K562 (cell line): Measurements from ENCODE around the gene TPX2. TPM values are rescaled to one million over a fixed set of nuclear protein-coding genes. Genes with fewer than 3 reads are reported as not detected.

Source experiments
- ADNP ChIP-seq: fragments of 200-800 bp; sonication (Bioruptor generic); IDR thresholded peaks from 2 replicates; pipeline ENCODE4 v1.6.1; 2016; ENCODE audit warnings: missing genetic modification characterization, missing compliant biosample characterization
- BRD4 ChIP-seq: fragments of 200-600 bp; sonication (generic); IDR thresholded peaks from 2 replicates; pipeline ENCODE4 v1.6.1; 2017; ENCODE audit warnings: inconsistent platforms
- CBX1 ChIP-seq: sonication (generic); IDR thresholded peaks from 2 replicates; pipeline ENCODE4 v1.6.1; 2016; ENCODE audit warnings: antibody characterized with exemption, low read depth, mild to moderate bottlenecking
- CREBBP ChIP-seq: IDR thresholded peaks from one replicate; pipeline ENCODE4 v1.6.1; 2012; ENCODE audit warnings: low read depth, mild to moderate bottlenecking, control low read depth, inconsistent platforms, low read length
- CXXC5 ChIP-seq: fragments of 250-450 bp; sonication (Bioruptor Pico); IDR thresholded peaks from 2 replicates; pipeline ENCODE4 v1.8.0; 2022; ENCODE audit warnings: inconsistent platforms, mild to moderate bottlenecking, moderate library complexity
- ETS2 ChIP-seq: IDR thresholded peaks from 2 replicates; pipeline ENCODE4 v1.6.1; 2016; ENCODE audit warnings: borderline replicate concordance, missing genetic modification characterization, mild to moderate bottlenecking, moderate library complexity, missing compliant biosample characterization; ENCODE audit not compliant: poor library complexity, severe bottlenecking
- GABPB1 ChIP-seq: sonication (generic); formaldehyde crosslinking; IDR thresholded peaks from 2 replicates; pipeline ENCODE4 v1.8.0; 2022; ENCODE audit warnings: mild to moderate bottlenecking, missing genetic modification reagents
- HDGF ChIP-seq: fragments of 450-650 bp; IDR thresholded peaks from 2 replicates; pipeline ENCODE4 v1.6.1; 2016
- HMGXB4 ChIP-seq: sonication (generic); formaldehyde crosslinking; IDR thresholded peaks from 2 replicates; pipeline ENCODE4 v1.8.1; 2023; ENCODE audit warnings: mild to moderate bottlenecking, missing genetic modification reagents
- KLF1 ChIP-seq: fragments of 450-650 bp; IDR thresholded peaks from 2 replicates; pipeline ENCODE4 v1.6.1; 2016; ENCODE audit warnings: missing genetic modification characterization, missing compliant biosample characterization
- KLF16 ChIP-seq: IDR thresholded peaks from 2 replicates; pipeline ENCODE4 v1.6.1; 2016; ENCODE audit warnings: antibody characterized with exemption
- MXD1 ChIP-seq: fragments of 250-450 bp; sonication (Bioruptor Pico); IDR thresholded peaks from 2 replicates; pipeline ENCODE4 v1.8.0; 2021; ENCODE audit warnings: borderline replicate concordance, mild to moderate bottlenecking, moderate library complexity; ENCODE audit not compliant: poor library complexity, severe bottlenecking
- PHF20 ChIP-seq: fragments of 450-650 bp; IDR thresholded peaks from 2 replicates; pipeline ENCODE4 v1.6.1; 2018; ENCODE audit not compliant: partially characterized antibody
- SIX5 ChIP-seq, 2 experiments: IDR thresholded peaks; 2 replicates each; pipeline ENCODE4 v1.6.1; 2011; ENCODE audit warnings: low read length in 2 of 2, borderline replicate concordance in 1 of 2, low read depth in 1 of 2, mild to moderate bottlenecking in 1 of 2, moderate library complexity in 1 of 2; ENCODE audit not compliant: insufficient read depth in 1 of 2
- ZFX ChIP-seq: sonication (generic); formaldehyde crosslinking; IDR thresholded peaks from 2 replicates; pipeline ENCODE4 v1.8.0; 2022; ENCODE audit warnings: mild to moderate bottlenecking, missing genetic modification reagents, moderate library complexity
- ZNF146 ChIP-seq: IDR thresholded peaks from one replicate; pipeline ENCODE4 v1.6.1; 2018; ENCODE audit warnings: missing compliant biosample characterization; ENCODE audit not compliant: unreplicated experiment
- ZNF184 ChIP-seq: sonication (generic); formaldehyde crosslinking; IDR thresholded peaks from 2 replicates; pipeline ENCODE4 v1.5.0; 2020; ENCODE audit warnings: missing genetic modification reagents
- ZNF408 ChIP-seq: fragments of 250-450 bp; sonication (Bioruptor Pico); IDR thresholded peaks from 2 replicates; pipeline ENCODE4 v1.4.0; 2020; ENCODE audit warnings: low read depth, mild to moderate bottlenecking, moderate library complexity
- ZNF518B ChIP-seq: fragments of 250-450 bp; sonication (Bioruptor Pico); IDR thresholded peaks from 2 replicates; pipeline ENCODE4 v1.5.0; 2021; ENCODE audit warnings: mild to moderate bottlenecking, moderate library complexity
- polyA plus RNA-seq, 8 experiments: library from polyadenylated mRNA; depleted of rRNA in 4 of 8; stranded (reverse) in 5 of 8; unstranded in 3 of 8; fragments of >200 nt; fragmentation: Nextera tagmentation in 2 of 8; fragmentation: Illumina TruSeq in 1 of 8; extraction: Ambion mirVana in 2 of 8; extraction: Trizol in 1 of 8; gene quantifications; 2 replicates each; pipeline versions ENCODE4 v1.2.1 to v1.2.3, GENCODE V29; 2011 to 2014; ENCODE audit warnings: inconsistent platforms in 1 of 8, missing spikeins in 1 of 8
- total RNA-seq, 7 experiments: library from RNA; depleted of rRNA in 6 of 7; stranded (reverse); fragments of >200 nt in 6 of 7; fragmentation: Illumina TruSeq in 2 of 7; extraction: Trizol in 2 of 7; gene quantifications; 2 replicates each; pipeline versions ENCODE4 v1.2.1 to v1.2.3, GENCODE V29; 2011 to 2021; ENCODE audit warnings: low replicate concordance in 1 of 7

Gene TPX2
- total and polyA plus RNA-seq, 9 of the 15 experiments (the other 6 are each of a cell fraction or from before 2014, with no cell fraction given), result 48.0 to 241 (median 133) TPM

- TF ChIP-seq ZNF518B (CRISPR knock-in tag), result 0 out of 2 replicates have a peak, but pooled peaks have one; percentile 2
- TF ChIP-seq SIX5 (IDR thresholded peaks at IDR 0.05; ENCODE audit: borderline replicate concordance in 1 of 2, insufficient read depth in 1 of 2, low read depth in 1 of 2, low read length in 2 of 2), result peak; percentile 63 to 67
- TF ChIP-seq HDGF, result no peak
- TF ChIP-seq PHF20, result no peak
- TF ChIP-seq ZFX, result peak; percentile 94
- no peak for TF ChIP-seq MXD1
- peak; percentile 87 for TF ChIP-seq CXXC5 (CRISPR knock-in tag)
- TF ChIP-seq GABPB1 (CRISPR knock-in tag), result peak; percentile 94
- TF ChIP-seq ZNF184 (CRISPR knock-in tag), result no peak
- no peak for TF ChIP-seq ZNF146 (CRISPR knock-in tag)
- TF ChIP-seq BRD4, result 0 out of 2 replicates have a peak, but pooled peaks have one; percentile 52
- no peak for TF ChIP-seq ETS2
- no peak for TF ChIP-seq CREBBP
- TF ChIP-seq KLF1 (tag), result peak; percentile 29; the same call in 1 of the 2 replicates
- TF ChIP-seq ZNF408 (CRISPR knock-in tag), result no peak
- TF ChIP-seq KLF16, result no peak
- TF ChIP-seq HMGXB4 (CRISPR knock-in tag), result peak; percentile 87
- TF ChIP-seq ADNP (tag), result no peak
- 0 out of 2 replicates have a peak, but pooled peaks have one; percentile 31 for TF ChIP-seq CBX1
Observed at GRCh38 chr20:31738729-31739549, at the start of gene TPX2 (continued).
